ENCODE measurements around the gene BIVM. TPM values are rescaled to one million over a fixed set of nuclear protein-coding genes. Genes with fewer than 3 reads are reported as not detected.

Gene BIVM
- total RNA-seq, 2 experiments from 2014 or later = 9.7 to 11.6 TPM

DNA sequence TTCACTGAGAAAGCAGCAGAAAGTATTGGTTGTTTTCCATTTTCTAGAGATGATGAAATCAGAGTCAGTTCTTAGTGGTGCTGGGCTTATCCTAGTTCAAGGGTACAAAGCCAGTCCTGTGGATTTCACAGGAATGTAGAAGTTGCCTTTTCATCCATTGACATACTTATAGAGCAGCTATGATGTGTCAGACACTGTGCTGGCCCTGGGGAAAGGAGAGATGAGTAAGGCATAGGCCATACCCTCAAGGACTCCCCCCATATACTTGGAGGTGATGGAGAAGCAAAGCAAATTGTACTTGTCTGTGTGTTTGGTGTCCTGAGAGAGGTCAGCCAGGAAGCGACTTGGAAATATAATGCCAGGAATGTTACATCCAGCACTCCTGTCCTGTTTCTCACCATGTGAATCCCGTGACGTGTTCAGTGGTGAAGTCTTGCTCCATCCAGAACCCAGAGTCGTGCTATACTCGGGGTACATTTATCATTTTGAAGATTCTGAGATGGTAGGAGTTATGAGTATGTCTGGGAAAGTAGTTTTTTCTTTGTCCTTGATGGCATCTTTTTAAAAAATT is 69.5 kb downstream of the BIVM start:
- POLR2A ChIA-PET = no interaction called here

DNA sequence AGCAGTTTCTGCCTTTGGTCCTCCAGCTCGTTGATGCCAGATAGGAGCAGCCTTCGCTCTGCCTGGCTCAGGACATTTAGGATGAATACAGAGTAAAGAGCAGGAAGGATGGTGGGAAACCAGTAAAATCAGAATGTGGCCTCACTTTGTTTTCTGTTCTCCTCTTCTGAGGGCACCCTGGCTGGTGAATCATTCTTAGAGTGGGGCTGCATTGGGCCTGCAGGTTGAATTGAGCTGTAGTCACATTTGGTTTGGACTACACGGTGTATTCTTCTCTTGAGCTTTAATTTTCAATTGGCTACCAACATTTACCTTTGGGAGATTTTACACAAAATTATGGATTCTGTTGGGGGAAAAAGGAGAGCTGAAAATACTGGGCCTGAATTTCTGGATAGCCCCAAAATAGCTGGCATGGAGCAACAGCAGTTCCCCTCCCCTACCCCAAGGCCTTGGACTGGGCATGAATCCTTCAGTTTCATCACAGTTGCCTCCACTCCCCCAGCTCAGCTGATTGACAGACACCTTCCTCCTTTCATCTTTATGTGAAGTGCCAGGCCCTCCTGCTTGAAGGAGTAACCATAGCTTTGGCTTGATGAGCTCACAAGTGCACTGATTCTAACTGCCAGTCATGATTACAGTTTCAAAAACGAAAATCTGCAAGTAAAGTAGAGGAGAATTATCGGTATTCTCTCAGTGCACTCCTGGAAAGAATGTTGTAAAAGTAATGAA is 71.2 kb downstream of the BIVM start:
- H3K9me3 Mint-ChIP-seq (ENCODE audit: low read depth) = no peaks in the 10 kb centered on the region
- H3K27me3 Mint-ChIP-seq = no peaks in the 10 kb centered on the region
- H3K27ac Mint-ChIP-seq = peak overlapping the region; percentile 21
- H3K36me3 Mint-ChIP-seq (ENCODE audit: low read depth) = peaks cover 46% of the 10 kb centered on the region
- DNase-seq (peak; percentile 11), ATAC-seq (peak; percentile 46)
- intact Hi-C loops (cut with DNase I, micrococcal nuclease) = no loop called here
- ChIA-PET CTCF (interaction anchor here (0.6 to 2.1 kb wide), 25 partner anchors 9 to 290 kb away, joined by 3 to 24 read pairs (median 4); no protein-coding TSS in a partner anchor), POLR2A (interaction anchor here (0.5 kb wide), 1 partner anchor 230 kb away, joined by 3 read pairs; no protein-coding TSS in a partner anchor)
- peaks cover 34% of the 10 kb centered on the region for H3K4me1 Mint-ChIP-seq
- no peak overlapping the region for H3K4me3 Mint-ChIP-seq

More for the DNA sequence above, 69.5 kb downstream of the BIVM start:
- ATAC-seq = peak; percentile 43
- H3K36me3 Mint-ChIP-seq (ENCODE audit: low read depth) = peaks cover 53% of the 10 kb centered on the region
- H3K9me3 Mint-ChIP-seq (ENCODE audit: low read depth) = no peaks in the 10 kb centered on the region
- DNase-seq = no peak
- intact Hi-C loops (cut with DNase I, micrococcal nuclease) = no loop called here
- CTCF ChIA-PET = interaction anchor here (1.3 kb wide), 1 partner anchor 12 kb away, joined by 3 read pairs; no protein-coding TSS in a partner anchor
- peak overlapping the region; percentile 5 for H3K27ac Mint-ChIP-seq
- H3K27me3 Mint-ChIP-seq = no peaks in the 10 kb centered on the region
- peaks cover 44% of the 10 kb centered on the region for H3K4me1 Mint-ChIP-seq
- H3K4me3 Mint-ChIP-seq = no peak overlapping the region

DNA sequence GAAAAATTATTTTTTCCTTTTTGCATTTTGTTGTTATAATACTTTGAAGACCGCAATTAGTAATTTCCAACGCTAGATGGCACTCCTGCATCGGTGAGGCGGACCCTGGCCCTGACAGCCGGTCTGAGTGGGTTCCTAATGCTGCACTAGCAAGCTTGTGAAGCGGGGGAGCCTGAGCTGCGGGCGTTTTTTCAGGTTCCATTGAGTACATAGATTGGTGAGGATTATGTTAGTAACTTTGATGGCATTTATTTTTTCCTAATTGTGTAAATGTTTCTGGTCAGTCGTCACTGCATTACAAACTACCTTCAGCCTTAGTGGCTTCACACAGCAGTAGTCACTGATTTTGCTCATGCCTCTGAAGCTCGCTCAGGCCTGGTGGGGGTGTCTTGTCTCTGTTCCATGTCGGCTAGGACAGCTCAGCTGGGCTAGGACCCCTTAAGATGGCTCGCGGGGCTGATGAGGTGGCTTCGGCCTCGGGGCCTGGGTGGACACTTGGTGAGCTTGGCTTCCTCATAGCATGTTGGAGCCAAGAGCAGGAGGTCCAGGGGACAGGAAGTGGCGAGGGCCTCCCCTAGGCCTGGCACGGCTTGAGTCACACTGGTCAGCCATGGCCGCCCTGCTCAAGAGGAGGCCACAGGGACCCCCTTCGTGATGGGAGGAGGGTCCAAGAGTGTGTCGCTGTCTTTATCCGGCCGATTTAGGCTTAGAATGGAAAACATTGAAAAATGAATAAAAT is 71.9 kb downstream of the BIVM start:
- peaks cover 30% of the 10 kb centered on the region for H3K4me1 Mint-ChIP-seq
- H3K9me3 Mint-ChIP-seq (ENCODE audit: low read depth) = no peaks in the 10 kb centered on the region
- H3K27me3 Mint-ChIP-seq = no peaks in the 10 kb centered on the region
- ATAC-seq = peak; percentile 58
- peak overlapping the region; percentile 21 for H3K27ac Mint-ChIP-seq
- ChIA-PET POLR2A (interaction anchor here (0.5 kb wide), 1 partner anchor 231 kb away, joined by 3 read pairs; no protein-coding TSS in a partner anchor), CTCF (interaction anchor here (0.6 to 2.1 kb wide), 21 partner anchors 8 to 291 kb away, joined by 3 to 24 read pairs (median 4); no protein-coding TSS in a partner anchor)
- no peak overlapping the region for H3K4me3 Mint-ChIP-seq
- peak; percentile 66 for DNase-seq
- intact Hi-C loops (cut with DNase I, micrococcal nuclease) = no loop called here
- H3K36me3 Mint-ChIP-seq (ENCODE audit: low read depth) = peaks cover 47% of the 10 kb centered on the region

GRCh38 chr13:102872131-102872530 is 73.2 kb downstream of the BIVM start:
- no peak overlapping the region for H3K27ac Mint-ChIP-seq
- POLR2A ChIA-PET = no interaction called here

DNA sequence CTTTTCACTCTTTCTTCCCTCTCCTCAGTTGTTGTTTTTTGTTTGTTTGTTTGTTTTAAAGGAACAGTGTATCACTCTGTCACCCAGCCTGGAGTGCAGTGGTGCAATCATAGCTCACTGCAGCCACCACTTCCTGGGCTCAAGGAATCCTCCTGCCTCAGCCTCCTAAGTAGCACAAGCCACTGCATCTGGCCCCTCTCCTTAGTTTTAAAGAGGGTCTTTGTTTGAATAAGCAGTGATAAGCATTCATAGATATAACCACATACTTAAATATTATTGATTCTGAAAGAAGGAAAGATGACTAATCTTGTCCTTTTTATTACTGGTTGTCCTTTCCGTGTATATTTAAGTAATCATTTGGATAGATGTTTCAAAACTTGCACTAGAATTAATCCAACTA is 73.6 kb downstream of the BIVM start:
- H3K27me3 Mint-ChIP-seq = no peaks in the 10 kb centered on the region
- peaks cover 30% of the 10 kb centered on the region for H3K4me1 Mint-ChIP-seq
- ChIA-PET POLR2A (no interaction called here), CTCF (interaction anchor here (1.0 to 1.9 kb wide), 2 partner anchors 8 to 22 kb away, joined by 3 to 4 read pairs; no protein-coding TSS in a partner anchor)
- ATAC-seq = no peak
- H3K36me3 Mint-ChIP-seq (ENCODE audit: low read depth) = peaks cover 56% of the 10 kb centered on the region
- no peak for DNase-seq
- intact Hi-C loops (cut with DNase I, micrococcal nuclease) = no loop called here
- no peaks in the 10 kb centered on the region for H3K9me3 Mint-ChIP-seq (ENCODE audit: low read depth)
- peak overlapping the region; percentile 38 for H3K27ac Mint-ChIP-seq
- no peak overlapping the region for H3K4me3 Mint-ChIP-seq

More at GRCh38 chr13:102872131-102872530, 73.2 kb downstream of the BIVM start:
- intact Hi-C loops (cut with DNase I, micrococcal nuclease) = no loop called here
- no peaks in the 10 kb centered on the region for H3K9me3 Mint-ChIP-seq (ENCODE audit: low read depth)
- CTCF ChIA-PET = no interaction called here
- ATAC-seq (no peak), DNase-seq (no peak)
- H3K4me1 Mint-ChIP-seq = peaks cover 30% of the 10 kb centered on the region
- H3K36me3 Mint-ChIP-seq (ENCODE audit: low read depth) = peaks cover 55% of the 10 kb centered on the region
- H3K4me3 Mint-ChIP-seq = no peak overlapping the region
- H3K27me3 Mint-ChIP-seq = no peaks in the 10 kb centered on the region

DNA sequence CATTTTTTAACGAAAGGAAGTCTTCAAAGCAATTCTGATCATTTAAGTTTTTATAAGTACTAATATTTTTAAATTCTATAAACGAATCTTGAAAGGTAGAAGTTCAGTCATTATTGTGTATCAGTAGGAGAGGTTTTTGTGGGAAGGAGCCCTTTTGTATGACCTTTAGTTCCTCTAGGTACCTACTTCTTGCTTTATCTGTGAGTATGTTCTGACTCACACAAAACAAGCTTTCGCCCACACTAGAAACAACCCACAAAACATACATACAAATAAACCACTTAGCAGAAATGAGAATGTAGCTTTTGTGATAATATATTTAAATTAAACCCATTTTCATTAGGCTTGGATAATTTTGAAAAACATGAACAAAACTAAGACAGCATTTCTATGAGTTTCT is 74.7 kb downstream of the BIVM start:
- H3K9me3 Mint-ChIP-seq (ENCODE audit: low read depth) = no peaks in the 10 kb centered on the region
- no peak overlapping the region for H3K4me3 Mint-ChIP-seq
- ChIA-PET CTCF (interaction anchor here (0.6 to 1.9 kb wide), 3 partner anchors 8 to 40 kb away, joined by 3 to 4 read pairs (median 3); no protein-coding TSS in a partner anchor), POLR2A (no interaction called here)
- H3K4me1 Mint-ChIP-seq = peaks cover 30% of the 10 kb centered on the region
- H3K27me3 Mint-ChIP-seq = no peaks in the 10 kb centered on the region
- intact Hi-C loops (cut with DNase I, micrococcal nuclease) = no loop called here
- DNase-seq (no peak), ATAC-seq (peak; percentile 71)
- H3K36me3 Mint-ChIP-seq (ENCODE audit: low read depth) = peaks cover 53% of the 10 kb centered on the region
- H3K27ac Mint-ChIP-seq = no peak overlapping the region

GRCh38 chr13:102875256-102875655 is 76.3 kb downstream of the BIVM start:
- CTCF ChIA-PET = interaction anchor here (1.1 to 1.3 kb wide), 2 partner anchors 19 to 283 kb away, joined by 4 to 5 read pairs; no protein-coding TSS in a partner anchor

GRCh38 chr13:102877303-102877702 is 78.4 kb downstream of the BIVM start:
- Mint-ChIP-seq H3K4me1 (peaks cover 13% of the 10 kb centered on the region), H3K36me3 (ENCODE audit: low read depth) (peaks cover 31% of the 10 kb centered on the region), H3K9me3 (ENCODE audit: low read depth) (no peaks in the 10 kb centered on the region), H3K27me3 (no peaks in the 10 kb centered on the region), H3K4me3 (no peak overlapping the region), H3K27ac (no peak overlapping the region)
- no peak for DNase-seq
- intact Hi-C loops (cut with DNase I, micrococcal nuclease) = no loop called here
- CTCF ChIA-PET = interaction anchor here (1.1 to 1.3 kb wide), 2 partner anchors 12 to 29 kb away, joined by 3 read pairs; no protein-coding TSS in a partner anchor
- POLR2A ChIA-PET = no interaction called here
- ATAC-seq = no peak

More at GRCh38 chr13:102875256-102875655, 76.3 kb downstream of the BIVM start:
- H3K4me3 Mint-ChIP-seq = no peak overlapping the region
- no peak for DNase-seq
- POLR2A ChIA-PET = interaction anchor here (0.7 kb wide), 1 partner anchor 220 kb away, joined by 4 read pairs; no protein-coding TSS in a partner anchor
- intact Hi-C loops (cut with DNase I, micrococcal nuclease) = no loop called here
- no peak for ATAC-seq
- H3K9me3 Mint-ChIP-seq (ENCODE audit: low read depth) = no peaks in the 10 kb centered on the region
- peaks cover 42% of the 10 kb centered on the region for H3K36me3 Mint-ChIP-seq (ENCODE audit: low read depth)
- no peak overlapping the region for H3K27ac Mint-ChIP-seq
- peaks cover 23% of the 10 kb centered on the region for H3K4me1 Mint-ChIP-seq
- no peaks in the 10 kb centered on the region for H3K27me3 Mint-ChIP-seq

- no peak for ATAC-seq
- H3K27ac Mint-ChIP-seq = no peak overlapping the region
- intact Hi-C loops (cut with DNase I, micrococcal nuclease) = no loop called here
- no peak overlapping the region for H3K4me3 Mint-ChIP-seq
- H3K9me3 Mint-ChIP-seq (ENCODE audit: low read depth) = no peaks in the 10 kb centered on the region
- CTCF ChIA-PET = interaction anchor here (1.1 kb wide), 1 partner anchor 8 kb away, joined by 5 read pairs; no protein-coding TSS in a partner anchor
- POLR2A ChIA-PET = no interaction called here
- peaks cover 21% of the 10 kb centered on the region for H3K36me3 Mint-ChIP-seq (ENCODE audit: low read depth)
- peaks cover 2% of the 10 kb centered on the region for H3K4me1 Mint-ChIP-seq
- H3K27me3 Mint-ChIP-seq = no peaks in the 10 kb centered on the region
- no peak for DNase-seq
These were observed 79.6 kb downstream of the BIVM start for GRCh38 chr13:102878481-102878880.

DNA sequence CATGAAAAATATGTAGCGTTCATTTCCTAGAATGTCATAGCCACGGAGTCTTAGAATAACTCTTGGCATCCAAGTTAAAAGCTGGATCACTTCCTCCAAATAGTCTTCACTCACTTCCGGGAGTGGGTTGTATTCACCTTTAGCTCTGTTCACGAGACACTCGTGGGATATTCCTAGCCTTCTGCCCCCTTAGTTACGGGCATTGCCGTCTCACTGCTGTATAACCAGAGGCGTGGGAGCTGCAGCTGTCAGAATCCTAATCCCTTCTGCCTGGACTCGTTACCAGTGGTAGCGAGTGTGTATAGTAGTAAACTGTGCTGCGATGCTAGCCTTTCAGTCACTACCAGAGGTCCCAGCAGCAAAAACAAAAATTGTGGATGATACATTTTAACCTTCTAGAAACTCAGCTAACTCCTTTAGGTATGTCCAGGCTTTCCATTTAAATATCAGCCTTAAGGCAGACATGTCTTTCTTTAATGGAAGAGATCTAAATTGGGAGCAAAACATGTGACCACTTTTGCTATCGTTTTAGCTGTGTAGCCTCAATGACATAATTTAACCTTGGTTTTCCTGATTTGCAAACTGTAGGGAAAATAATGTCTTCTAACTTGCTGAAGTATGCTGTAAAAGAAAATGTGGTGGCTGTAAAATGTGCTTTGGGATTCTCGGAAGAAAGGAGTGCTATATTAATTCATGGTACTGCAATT is 81.0 kb downstream of the BIVM start:
- intact Hi-C loops (cut with DNase I, micrococcal nuclease) = no loop called here
- DNase-seq (no peak), ATAC-seq (no peak)
- no peaks in the 10 kb centered on the region for H3K9me3 Mint-ChIP-seq (ENCODE audit: low read depth)
- no peaks in the 10 kb centered on the region for H3K27me3 Mint-ChIP-seq
- POLR2A ChIA-PET = no interaction called here
- H3K27ac Mint-ChIP-seq = no peak overlapping the region
- H3K4me3 Mint-ChIP-seq = no peak overlapping the region
- H3K4me1 Mint-ChIP-seq = no peaks in the 10 kb centered on the region
- peaks cover 17% of the 10 kb centered on the region for H3K36me3 Mint-ChIP-seq (ENCODE audit: low read depth)
- CTCF ChIA-PET = interaction anchor here (2.1 kb wide), 1 partner anchor 10 kb away, joined by 12 read pairs; no protein-coding TSS in a partner anchor
